Measurements from ENCODE around the gene CDK15. TPM values are rescaled to one million over a fixed set of nuclear protein-coding genes. Genes with fewer than 3 reads are reported as not detected.

Gene CDK15
- total RNA-seq, 5 donors from 2014 or later (not counting 1 experiment from before 2014, with no cell fraction given), result not detected

DNA sequence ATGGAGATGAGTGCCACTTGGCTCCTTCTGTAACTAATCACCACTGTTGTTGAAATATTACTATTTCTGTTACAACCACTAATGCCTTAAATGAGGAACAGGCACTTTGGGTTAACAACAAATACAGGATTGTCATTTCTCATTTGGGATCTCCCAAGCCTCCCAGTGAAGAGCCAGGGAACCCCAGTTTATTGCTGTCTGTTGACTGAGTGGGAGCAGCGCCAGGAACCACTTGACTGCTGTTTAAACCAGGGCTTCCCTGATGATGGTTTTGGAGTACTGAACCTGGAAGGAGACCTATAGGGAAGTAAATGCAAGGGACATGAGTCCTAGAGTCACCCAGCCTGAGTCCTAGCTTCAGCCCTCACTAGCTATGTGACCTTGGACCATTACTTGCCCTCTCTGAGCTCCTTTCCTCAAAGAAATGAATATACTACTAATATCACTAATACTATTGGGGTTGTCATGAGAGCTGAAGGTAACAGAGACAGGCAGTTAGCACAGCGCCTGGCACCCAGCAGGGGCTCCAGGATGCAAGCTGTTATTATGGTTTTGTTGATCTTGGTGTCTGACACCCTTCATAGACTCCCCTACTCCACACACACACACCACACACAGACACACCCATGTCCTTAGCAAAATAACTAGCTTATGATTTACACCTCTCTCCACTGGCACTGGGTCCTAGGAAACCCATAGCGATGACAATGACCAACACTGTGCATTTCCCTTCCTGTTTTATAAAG, 123.1 kb downstream of the CDK15 start:
- CTCF ChIA-PET, result no interaction called here
- Mint-ChIP-seq H3K27ac (no peak overlapping the region), H3K4me1 (no peaks in the 10 kb centered on the region), H3K4me3 (no peak overlapping the region), H3K36me3 (no peaks in the 10 kb centered on the region), H3K27me3 (peaks cover 33 to 34% of the 10 kb centered on the region in 2 donors), H3K9me3 (peaks cover 0 to 2% (median 0%) of the 10 kb centered on the region in 3 donors)
- DNase-seq (no peak), ATAC-seq (replicated peaks in 1 of 4) (no peak)
- Histone ChIP-seq H3K36me3 (ENCODE audit: control insufficient read depth in 2 of 2, extremely low read depth in 1 of 2, insufficient read depth in 1 of 2, low read length in 1 of 2) (no peaks in the 10 kb centered on the region), H3K27me3 (replicated peaks in 1 of 2; ENCODE audit: control insufficient read depth in 2 of 2, extremely low read depth in 1 of 2, insufficient read depth in 2 of 2, low read length in 1 of 2) (peaks cover 0 to 27% of the 10 kb centered on the region in 2 experiments), H3K4me1 (ENCODE audit: control insufficient read depth in 1 of 2, extremely low read depth in 1 of 2, insufficient read depth in 2 of 2, low read length in 2 of 2) (no peaks in the 10 kb centered on the region), H3K9me3 (no peaks in the 10 kb centered on the region), H3K27ac (ENCODE audit: low read length) (no peak overlapping the region), H3K4me3 (ENCODE audit: control insufficient read depth in 1 of 2, extremely low read depth in 1 of 2, low read length in 1 of 2) (no peak overlapping the region)
- POLR2A ChIA-PET, result no interaction called here
- no CpG with 5 or more reads among the region's 3 CpGs for WGBS (ENCODE audit: insufficient coverage)

- Mint-ChIP-seq H3K36me3 (no peaks in the 10 kb centered on the region), H3K9me3 (peaks cover 0 to 5% (median 0%) of the 10 kb centered on the region in 3 donors), H3K27ac (no peak overlapping the region), H3K4me1 (no peaks in the 10 kb centered on the region), H3K4me3 (no peak overlapping the region), H3K27me3 (peaks cover 33 to 35% of the 10 kb centered on the region in 2 donors)
- DNase-seq (no peak), ATAC-seq (replicated peaks in 1 of 4) (no peak)
- Histone ChIP-seq H3K4me1 (ENCODE audit: control insufficient read depth in 1 of 2, extremely low read depth in 1 of 2, insufficient read depth in 2 of 2, low read length in 2 of 2) (no peaks in the 10 kb centered on the region), H3K27me3 (replicated peaks in 1 of 2; ENCODE audit: control insufficient read depth in 2 of 2, extremely low read depth in 1 of 2, insufficient read depth in 2 of 2, low read length in 1 of 2) (peaks cover 0 to 24% of the 10 kb centered on the region in 2 experiments), H3K4me3 (ENCODE audit: control insufficient read depth in 1 of 2, extremely low read depth in 1 of 2, low read length in 1 of 2) (no peak overlapping the region), H3K36me3 (ENCODE audit: control insufficient read depth in 2 of 2, extremely low read depth in 1 of 2, insufficient read depth in 1 of 2, low read length in 1 of 2) (no peaks in the 10 kb centered on the region), H3K9me3 (no peaks in the 10 kb centered on the region), H3K27ac (ENCODE audit: low read length) (no peak overlapping the region)
- CTCF ChIA-PET, result no interaction called here
- 100% methylated on average over 2 of the region's 4 CpGs for WGBS (ENCODE audit: insufficient coverage)
- POLR2A ChIA-PET, result no interaction called here
Observed at GRCh38 chr2:201930043-201930442, 123.7 kb downstream of the CDK15 start.

DNA sequence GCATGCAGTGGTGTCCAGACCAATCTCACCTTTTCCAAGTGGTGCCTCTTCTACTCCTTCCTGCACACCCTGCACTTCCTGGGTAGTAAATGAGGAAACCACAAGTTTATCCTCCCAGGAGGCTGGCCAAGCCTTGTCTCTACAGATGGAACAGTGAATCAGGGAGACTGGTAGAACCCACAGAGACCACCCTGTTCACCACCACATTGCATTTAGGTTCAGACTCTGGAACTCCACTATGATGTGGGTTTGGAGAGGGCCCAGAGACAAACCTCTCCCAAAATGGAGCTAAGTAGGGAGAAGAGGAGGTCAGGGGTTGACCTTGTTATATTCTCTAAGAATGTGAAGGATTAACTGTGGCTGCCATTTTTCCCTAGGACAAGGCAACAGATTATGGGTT, 124.5 kb downstream of the CDK15 start:
- no peak overlapping the region for H3K4me3 ChIP-seq (ENCODE audit: control insufficient read depth in 1 of 2, extremely low read depth in 1 of 2, low read length in 1 of 2)
- POLR2A ChIA-PET, result no interaction called here
- H3K36me3 Mint-ChIP-seq, result no peaks in the 10 kb centered on the region
- H3K36me3 ChIP-seq (ENCODE audit: control insufficient read depth in 2 of 2, extremely low read depth in 1 of 2, insufficient read depth in 1 of 2, low read length in 1 of 2), result no peaks in the 10 kb centered on the region
- H3K4me3 Mint-ChIP-seq, result no peak overlapping the region
- DNase-seq, result no peak
- peaks cover 0 to 24% of the 10 kb centered on the region in 2 experiments for H3K27me3 ChIP-seq (replicated peaks in 1 of 2; ENCODE audit: control insufficient read depth in 2 of 2, extremely low read depth in 1 of 2, insufficient read depth in 2 of 2, low read length in 1 of 2)
- no peaks in the 10 kb centered on the region for H3K4me1 Mint-ChIP-seq
- H3K27ac Mint-ChIP-seq, result no peak overlapping the region
- H3K9me3 Mint-ChIP-seq, result peaks cover 0 to 5% (median 0%) of the 10 kb centered on the region in 3 donors
- H3K4me1 ChIP-seq (ENCODE audit: control insufficient read depth in 1 of 2, extremely low read depth in 1 of 2, insufficient read depth in 2 of 2, low read length in 2 of 2), result no peaks in the 10 kb centered on the region
- no peaks in the 10 kb centered on the region for H3K9me3 ChIP-seq
- CTCF ChIA-PET, result no interaction called here
- no peak overlapping the region for H3K27ac ChIP-seq (ENCODE audit: low read length)
- H3K27me3 Mint-ChIP-seq, result peaks cover 32 to 33% of the 10 kb centered on the region in 2 donors
- no peak for ATAC-seq (replicated peaks in 1 of 4)

DNA sequence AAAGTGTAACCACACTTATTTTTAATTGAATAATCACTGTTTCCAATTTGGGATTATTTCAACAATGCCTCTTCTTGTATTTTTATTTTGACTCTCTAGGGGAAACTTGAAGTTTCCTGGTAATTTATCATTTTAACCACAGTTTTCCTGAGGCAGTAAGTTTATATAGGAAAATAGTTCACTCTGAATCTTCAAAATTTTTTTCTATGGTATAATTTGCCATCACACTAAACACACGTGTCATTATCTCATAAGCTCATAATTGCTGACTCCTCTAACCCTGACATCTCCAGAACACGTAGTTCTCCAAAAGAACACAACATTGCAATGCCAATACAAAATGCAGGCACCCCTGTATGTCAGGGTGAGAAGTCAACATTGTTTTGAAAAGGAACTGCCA, 125.1 kb downstream of the CDK15 start:
- H3K9me3 ChIP-seq, result no peaks in the 10 kb centered on the region
- ChIA-PET POLR2A (no interaction called here), CTCF (no interaction called here)
- no peaks in the 10 kb centered on the region for H3K4me1 Mint-ChIP-seq
- H3K27me3 ChIP-seq (replicated peaks in 1 of 2; ENCODE audit: control insufficient read depth in 2 of 2, extremely low read depth in 1 of 2, insufficient read depth in 2 of 2, low read length in 1 of 2), result peaks cover 0 to 18% of the 10 kb centered on the region in 2 experiments
- peaks cover 28 to 29% of the 10 kb centered on the region in 2 donors for H3K27me3 Mint-ChIP-seq
- no peaks in the 10 kb centered on the region for H3K4me1 ChIP-seq (ENCODE audit: control insufficient read depth in 1 of 2, extremely low read depth in 1 of 2, insufficient read depth in 2 of 2, low read length in 2 of 2)
- ATAC-seq (replicated peaks in 1 of 4) (no peak), DNase-seq (no peak)
- H3K27ac Mint-ChIP-seq, result no peak overlapping the region
- H3K36me3 ChIP-seq (ENCODE audit: control insufficient read depth in 2 of 2, extremely low read depth in 1 of 2, insufficient read depth in 1 of 2, low read length in 1 of 2), result no peaks in the 10 kb centered on the region
- no peak overlapping the region for H3K4me3 ChIP-seq (ENCODE audit: control insufficient read depth in 1 of 2, extremely low read depth in 1 of 2, low read length in 1 of 2)
- no peak overlapping the region for H3K27ac ChIP-seq (ENCODE audit: low read length)
- H3K9me3 Mint-ChIP-seq, result peaks cover 0 to 5% (median 0%) of the 10 kb centered on the region in 3 donors
- WGBS (ENCODE audit: insufficient coverage), result no CpG with 5 or more reads among the region's 2 CpGs
- no peaks in the 10 kb centered on the region for H3K36me3 Mint-ChIP-seq
- no peak overlapping the region for H3K4me3 Mint-ChIP-seq

GRCh38 chr2:201931951-201932350, 125.6 kb downstream of the CDK15 start:
- ATAC-seq (replicated peaks in 1 of 4) (no peak), DNase-seq (no peak)
- peaks cover 0 to 5% (median 0%) of the 10 kb centered on the region in 3 donors for H3K9me3 Mint-ChIP-seq
- 72% methylated on average over 4 of the region's 7 CpGs for WGBS (ENCODE audit: insufficient coverage)
- Histone ChIP-seq H3K27ac (ENCODE audit: low read length) (no peak overlapping the region), H3K9me3 (no peaks in the 10 kb centered on the region), H3K4me3 (ENCODE audit: control insufficient read depth in 1 of 2, extremely low read depth in 1 of 2, low read length in 1 of 2) (no peak overlapping the region), H3K4me1 (ENCODE audit: control insufficient read depth in 1 of 2, extremely low read depth in 1 of 2, insufficient read depth in 2 of 2, low read length in 2 of 2) (no peaks in the 10 kb centered on the region), H3K27me3 (replicated peaks in 1 of 2; ENCODE audit: control insufficient read depth in 2 of 2, extremely low read depth in 1 of 2, insufficient read depth in 2 of 2, low read length in 1 of 2) (peaks cover 0 to 17% of the 10 kb centered on the region in 2 experiments), H3K36me3 (ENCODE audit: control insufficient read depth in 2 of 2, extremely low read depth in 1 of 2, insufficient read depth in 1 of 2, low read length in 1 of 2) (no peaks in the 10 kb centered on the region)
- no peaks in the 10 kb centered on the region for H3K4me1 Mint-ChIP-seq
- no peak overlapping the region for H3K27ac Mint-ChIP-seq
- H3K36me3 Mint-ChIP-seq, result no peaks in the 10 kb centered on the region
- ChIA-PET CTCF (no interaction called here), POLR2A (no interaction called here)
- no peak overlapping the region for H3K4me3 Mint-ChIP-seq
- H3K27me3 Mint-ChIP-seq, result peaks cover 27 to 29% of the 10 kb centered on the region in 2 donors

- no peak overlapping the region for H3K27ac Mint-ChIP-seq
- DNase-seq (no peak), ATAC-seq (replicated peaks in 1 of 4) (no peak)
- no peaks in the 10 kb centered on the region for H3K36me3 Mint-ChIP-seq
- CTCF ChIA-PET, result no interaction called here
- H3K9me3 Mint-ChIP-seq, result peaks cover 0 to 5% (median 0%) of the 10 kb centered on the region in 3 donors
- H3K4me3 ChIP-seq (ENCODE audit: control insufficient read depth in 1 of 2, extremely low read depth in 1 of 2, low read length in 1 of 2), result no peak overlapping the region
- POLR2A ChIA-PET, result no interaction called here
- H3K4me1 Mint-ChIP-seq, result no peaks in the 10 kb centered on the region
- H3K27me3 ChIP-seq (replicated peaks in 1 of 2; ENCODE audit: control insufficient read depth in 2 of 2, extremely low read depth in 1 of 2, insufficient read depth in 2 of 2, low read length in 1 of 2), result peaks cover 0 to 17% of the 10 kb centered on the region in 2 experiments
- peaks cover 26 to 27% of the 10 kb centered on the region in 2 donors for H3K27me3 Mint-ChIP-seq
- H3K27ac ChIP-seq (ENCODE audit: low read length), result no peak overlapping the region
- WGBS (ENCODE audit: insufficient coverage), result 100% methylated on average over 1 of the region's 3 CpGs
- H3K9me3 ChIP-seq, result no peaks in the 10 kb centered on the region
- no peaks in the 10 kb centered on the region for H3K4me1 ChIP-seq (ENCODE audit: control insufficient read depth in 1 of 2, extremely low read depth in 1 of 2, insufficient read depth in 2 of 2, low read length in 2 of 2)
- no peaks in the 10 kb centered on the region for H3K36me3 ChIP-seq (ENCODE audit: control insufficient read depth in 2 of 2, extremely low read depth in 1 of 2, insufficient read depth in 1 of 2, low read length in 1 of 2)
- no peak overlapping the region for H3K4me3 Mint-ChIP-seq
Observed at GRCh38 chr2:201932511-201932910, 126.2 kb downstream of the CDK15 start.

All from T-cell (primary cell).